Upper lobe of right lung (tissue), 1 donor: ENCODE data around the gene ADAMTS6. TPM values are rescaled to one million over a fixed set of nuclear protein-coding genes. Genes with fewer than 3 reads are reported as not detected.
"Not testable (repeated sequence)": the region's sequence is repeated elsewhere in the genome, so short reads cannot be mapped to it uniquely, and the experiment has no call there.

Source experiments
- ATAC-seq: fragments of 200-7000 bp; cut with Tn5 transposase; one replicate; pipeline ENCODE4 v1.9.1; 2020; ENCODE audit warnings: mild to moderate bottlenecking, moderate library complexity
- DNase-seq: peaks from one replicate; pipeline ENCODE4 v3.0.0-alpha.2; 2020
- H3K27ac ChIP-seq: fragments of 200-600 bp; one replicate; pipeline ENCODE4 v1.8.0; 2022
- H3K27me3 ChIP-seq: fragments of 200-600 bp; one replicate; pipeline ENCODE4 v1.8.0; 2022; ENCODE audit warnings: mild to moderate bottlenecking
- H3K36me3 ChIP-seq: fragments of 200-600 bp; one replicate; pipeline ENCODE4 v1.8.0; 2022
- H3K4me1 ChIP-seq: fragments of 200-600 bp; one replicate; pipeline ENCODE4 v1.8.0; 2022
- H3K4me3 ChIP-seq: fragments of 200-600 bp; one replicate; pipeline ENCODE4 v1.8.0; 2022; ENCODE audit warnings: mild to moderate bottlenecking
- H3K9me3 ChIP-seq: fragments of 200-600 bp; one replicate; pipeline ENCODE4 v1.8.0; 2022
- intact Hi-C: fragments of 100-400 bp; cut with DNase I; formaldehyde crosslinking; loops from one replicate; pipeline ENCODE4 v1.11.0; 2022
- total RNA-seq: library from RNA; stranded (reverse); fragmentation: NEBNext Ultra II Directional; extraction: Animal tissue kit (Norgen Biotek cat#: 25700); gene quantifications from one replicate; pipeline ENCODE4 v1.2.1, GENCODE V29; 2021
- TF ChIP-seq, protein P1 (sequence below): fragments of 200-600 bp; IDR thresholded peaks from one replicate; pipeline ENCODE4 v1.8.0; 2022; ENCODE audit warnings: antibody characterized with exemption
- donor health status: DM: no; HTN: yes; CAD: no; lungs with severe emphysema.

ADAMTS6 gene
- total RNA-seq, 1 donor from 2014 or later, result 2.3 TPM

DNA sequence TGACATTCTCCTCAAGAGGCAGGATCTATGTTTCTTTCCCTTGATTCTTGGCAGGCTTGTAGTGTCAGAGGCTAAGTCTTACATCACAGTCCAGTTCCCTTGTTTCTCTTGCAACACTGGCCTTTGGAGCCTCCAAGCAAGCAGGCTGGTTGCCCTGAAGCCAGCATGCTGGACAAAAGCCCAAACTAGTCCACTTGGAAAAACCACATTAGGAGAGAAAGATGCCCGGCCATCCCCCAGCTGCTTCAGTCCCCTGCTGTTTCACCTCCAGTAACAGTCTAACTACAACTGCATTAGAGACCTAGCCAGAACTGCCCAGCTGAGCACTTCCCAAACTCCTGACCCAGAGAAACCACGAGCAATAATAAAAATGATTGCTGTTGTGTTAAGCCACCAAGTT, 87.6 kb downstream of the ADAMTS6 start:
- Histone ChIP-seq H3K9me3 (no peaks in the 10 kb centered on the region), H3K27me3 (no peaks in the 10 kb centered on the region), H3K36me3 (no peaks in the 10 kb centered on the region), H3K27ac (no peak overlapping the region), H3K4me3 (no peak overlapping the region), H3K4me1 (no peaks in the 10 kb centered on the region)
- TF ChIP-seq, protein P1, sequence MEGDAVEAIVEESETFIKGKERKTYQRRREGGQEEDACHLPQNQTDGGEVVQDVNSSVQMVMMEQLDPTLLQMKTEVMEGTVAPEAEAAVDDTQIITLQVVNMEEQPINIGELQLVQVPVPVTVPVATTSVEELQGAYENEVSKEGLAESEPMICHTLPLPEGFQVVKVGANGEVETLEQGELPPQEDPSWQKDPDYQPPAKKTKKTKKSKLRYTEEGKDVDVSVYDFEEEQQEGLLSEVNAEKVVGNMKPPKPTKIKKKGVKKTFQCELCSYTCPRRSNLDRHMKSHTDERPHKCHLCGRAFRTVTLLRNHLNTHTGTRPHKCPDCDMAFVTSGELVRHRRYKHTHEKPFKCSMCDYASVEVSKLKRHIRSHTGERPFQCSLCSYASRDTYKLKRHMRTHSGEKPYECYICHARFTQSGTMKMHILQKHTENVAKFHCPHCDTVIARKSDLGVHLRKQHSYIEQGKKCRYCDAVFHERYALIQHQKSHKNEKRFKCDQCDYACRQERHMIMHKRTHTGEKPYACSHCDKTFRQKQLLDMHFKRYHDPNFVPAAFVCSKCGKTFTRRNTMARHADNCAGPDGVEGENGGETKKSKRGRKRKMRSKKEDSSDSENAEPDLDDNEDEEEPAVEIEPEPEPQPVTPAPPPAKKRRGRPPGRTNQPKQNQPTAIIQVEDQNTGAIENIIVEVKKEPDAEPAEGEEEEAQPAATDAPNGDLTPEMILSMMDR, result no peak
- intact Hi-C loops, result no loop called here
- DNase-seq (peak; percentile 42), ATAC-seq (peak; percentile 58)

DNA sequence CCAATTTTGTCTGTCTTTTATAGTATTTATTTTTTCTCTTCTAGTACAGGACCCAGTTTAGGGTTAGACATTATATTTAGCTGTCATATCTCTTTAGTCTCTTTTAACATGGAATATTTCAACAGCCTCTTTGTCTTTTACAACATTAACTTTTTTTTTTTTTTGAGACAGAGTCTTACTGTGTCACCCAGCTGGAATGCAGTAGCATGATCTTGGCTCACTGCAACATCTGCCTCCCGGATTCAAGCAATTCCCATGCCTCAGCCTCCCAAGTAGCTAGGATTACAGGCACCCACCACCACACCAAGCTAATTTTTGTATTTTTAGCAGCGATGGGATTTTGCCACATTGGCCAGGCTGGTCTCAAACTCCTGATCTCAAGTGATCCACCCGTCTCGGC, 90.1 kb downstream of the ADAMTS6 start:
- H3K4me3 ChIP-seq, result no peak overlapping the region
- ATAC-seq (no peak), DNase-seq (no peak)
- no peak overlapping the region for H3K27ac ChIP-seq
- H3K27me3 ChIP-seq, result no peaks in the 10 kb centered on the region
- intact Hi-C loops, result no loop called here
- TF ChIP-seq, protein P1, result no peak
- H3K4me1 ChIP-seq, result no peaks in the 10 kb centered on the region
- H3K36me3 ChIP-seq, result no peaks in the 10 kb centered on the region
- no peaks in the 10 kb centered on the region for H3K9me3 ChIP-seq

DNA sequence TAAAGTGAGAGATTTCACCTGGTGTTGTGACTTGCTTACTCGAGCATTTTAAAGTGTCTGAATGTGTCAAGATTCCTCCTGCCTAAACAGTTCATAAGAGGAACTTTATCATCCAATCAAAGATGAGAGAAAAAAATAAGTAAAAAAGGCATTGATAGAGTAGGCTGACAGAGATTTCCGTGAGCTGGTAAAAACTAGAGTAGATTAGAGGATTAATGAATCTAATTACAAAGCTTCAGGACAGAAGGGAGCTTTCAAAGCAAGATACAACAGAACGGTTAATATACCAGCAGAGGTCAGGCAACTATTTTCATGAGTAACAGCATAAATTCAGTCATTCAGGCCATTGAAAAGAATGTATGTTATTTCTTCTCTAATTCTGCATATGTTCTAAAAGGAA, 91.5 kb downstream of the ADAMTS6 start:
- no peak for ATAC-seq
- intact Hi-C loops, result no loop called here

DNA sequence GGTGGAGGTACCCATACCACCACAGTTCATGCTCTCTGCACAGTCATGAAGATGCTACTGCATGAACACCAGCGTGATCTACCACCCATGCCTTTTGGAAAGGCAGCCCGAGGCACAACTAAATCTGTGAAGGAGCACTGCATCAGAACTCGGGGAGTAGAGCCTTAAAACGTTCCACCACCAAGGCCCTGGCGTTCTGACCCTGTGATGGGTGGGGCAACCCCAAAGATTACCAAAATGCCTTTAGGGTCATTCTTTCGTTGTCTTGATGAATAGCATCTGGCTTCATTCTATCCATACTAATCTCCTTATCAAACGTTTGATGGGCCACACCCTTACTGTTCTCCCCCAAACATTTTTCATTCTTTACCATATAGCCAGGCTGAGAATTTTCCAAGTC, 97.9 kb downstream of the ADAMTS6 start:
- ATAC-seq (no peak), DNase-seq (no peak)
- Histone ChIP-seq H3K27ac (no peak overlapping the region), H3K27me3 (no peaks in the 10 kb centered on the region), H3K9me3 (no peaks in the 10 kb centered on the region), H3K4me3 (no peak overlapping the region), H3K4me1 (no peaks in the 10 kb centered on the region), H3K36me3 (no peaks in the 10 kb centered on the region)
- intact Hi-C loops, result no loop called here
- TF ChIP-seq, protein P1, result no peak

More for the DNA sequence above, 91.5 kb downstream of the ADAMTS6 start:
- Histone ChIP-seq H3K4me1 (no peaks in the 10 kb centered on the region), H3K9me3 (no peaks in the 10 kb centered on the region), H3K27me3 (no peaks in the 10 kb centered on the region), H3K4me3 (no peak overlapping the region), H3K27ac (no peak overlapping the region), H3K36me3 (no peaks in the 10 kb centered on the region)
- no peak for DNase-seq
- TF ChIP-seq, protein P1, result no peak

DNA sequence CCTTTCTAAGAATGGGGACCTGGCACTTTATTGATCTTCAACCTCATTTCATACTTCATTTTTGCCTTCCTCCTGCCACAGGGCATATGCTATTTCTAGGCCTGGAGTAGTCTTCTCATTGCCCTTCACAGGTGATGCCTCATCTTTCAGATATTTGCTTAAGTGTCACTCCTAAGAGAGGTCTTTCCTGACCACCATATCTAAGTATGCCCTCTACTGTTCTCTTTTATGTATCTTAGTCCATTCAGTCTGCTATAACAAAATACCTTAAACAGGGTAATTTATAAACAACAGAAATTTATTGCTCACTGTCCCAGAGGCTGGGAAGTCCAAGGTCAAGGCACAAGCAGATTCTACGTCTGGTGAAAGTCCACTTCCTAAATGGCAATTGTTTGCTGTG, 99.1 kb downstream of the ADAMTS6 start:
- ATAC-seq (no peak), DNase-seq (no peak)
- Histone ChIP-seq H3K4me1 (no peaks in the 10 kb centered on the region), H3K9me3 (no peaks in the 10 kb centered on the region), H3K27me3 (no peaks in the 10 kb centered on the region), H3K4me3 (no peak overlapping the region), H3K36me3 (no peaks in the 10 kb centered on the region), H3K27ac (no peak overlapping the region)
- intact Hi-C loops, result no loop called here
- TF ChIP-seq, protein P1, result no peak

DNA sequence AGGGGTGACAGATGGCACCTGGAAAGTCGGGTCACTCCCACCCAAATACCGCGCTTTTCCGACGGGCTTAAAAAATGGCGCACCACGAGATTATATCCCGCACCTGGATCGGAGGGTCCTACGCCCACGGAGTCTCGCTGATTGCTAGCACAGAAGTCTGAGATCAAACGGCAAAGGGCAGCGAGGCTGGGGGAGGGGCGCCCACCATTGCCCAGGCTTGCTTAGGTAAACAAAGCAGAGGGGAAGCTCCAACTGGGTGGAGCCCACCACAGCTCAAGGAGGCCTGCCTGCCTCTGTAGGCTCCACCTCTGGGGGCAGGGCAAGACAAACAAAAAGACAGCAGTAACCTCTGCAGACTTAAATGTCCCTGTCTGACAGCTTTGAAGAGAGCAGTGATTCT, 111.2 kb downstream of the ADAMTS6 start:
- H3K4me1 ChIP-seq, H3K27ac ChIP-seq, H3K4me3 ChIP-seq, intact Hi-C loops, H3K36me3 ChIP-seq, DNase-seq, H3K9me3 ChIP-seq, H3K27me3 ChIP-seq, ATAC-seq: not testable (repeated sequence)
